T-helper 1 cell (primary cell): Measurements from ENCODE around the gene NBAS.
"Not testable (repeated sequence)": the region's sequence is repeated elsewhere in the genome, so short reads cannot be mapped to it uniquely, and the experiment has no call there.

ENCODE experiments used
- DNase-seq, 5 donors: peaks; one replicate each; pipeline ENCODE4 v3.0.0-alpha.2; 2012 to 2020

Gene NBAS

GRCh38 chr2:15456352-15456751 lies 104.8 kb downstream of the NBAS start:
- no peak for DNase-seq

GRCh38 chr2:15450808-15451207 lies 110.3 kb downstream of the NBAS start:
- DNase-seq: no peak

- DNase-seq: no peak
Observed at GRCh38 chr2:15449556-15450236, 111.4 kb downstream of the NBAS start.

GRCh38 chr2:15448250-15448839 lies 112.8 kb downstream of the NBAS start:
- no peak for DNase-seq

- no peak for DNase-seq
Observed at GRCh38 chr2:15447381-15447780, 113.8 kb downstream of the NBAS start.

- DNase-seq: no peak
Observed at GRCh38 chr2:15446961-15447360, 114.2 kb downstream of the NBAS start.

- no peak for DNase-seq
Observed at GRCh38 chr2:15445891-15446562, 115.1 kb downstream of the NBAS start.

GRCh38 chr2:15439768-15440524 lies 121.2 kb downstream of the NBAS start:
- not testable (repeated sequence) for DNase-seq

- DNase-seq: not testable (repeated sequence)
Observed at GRCh38 chr2:15439366-15439765, 121.8 kb downstream of the NBAS start.

GRCh38 chr2:15436195-15436594 lies 124.9 kb downstream of the NBAS start:
- DNase-seq: no peak

- DNase-seq: no peak
Observed at GRCh38 chr2:15435474-15435873, 125.7 kb downstream of the NBAS start.

GRCh38 chr2:15432642-15433256 lies 128.4 kb downstream of the NBAS start:
- DNase-seq: no peak

GRCh38 chr2:15429032-15429431 lies 132.1 kb downstream of the NBAS start:
- no peak for DNase-seq

GRCh38 chr2:15427987-15428386 lies 133.1 kb downstream of the NBAS start:
- no peak for DNase-seq

- no peak for DNase-seq
Observed at GRCh38 chr2:15426606-15427005, 134.5 kb downstream of the NBAS start.

GRCh38 chr2:15425712-15426111 lies 135.4 kb downstream of the NBAS start:
- DNase-seq: no peak

- DNase-seq: no peak
Observed at GRCh38 chr2:15421753-15422152, 139.4 kb downstream of the NBAS start.

GRCh38 chr2:15415748-15416147 lies 145.4 kb downstream of the NBAS start:
- no peak for DNase-seq

- DNase-seq: no peak
Observed at GRCh38 chr2:15412779-15413178, 148.4 kb downstream of the NBAS start.

- DNase-seq: no peak
Observed at GRCh38 chr2:15412309-15412708, 148.8 kb downstream of the NBAS start.

- no peak for DNase-seq
Observed at GRCh38 chr2:15410884-15411283, 150.2 kb downstream of the NBAS start.

GRCh38 chr2:15408759-15409158 lies 152.4 kb downstream of the NBAS start:
- DNase-seq: no peak

- no peak for DNase-seq
Observed at GRCh38 chr2:15407666-15408065, 153.5 kb downstream of the NBAS start.
